ENCODE results near the gene NOBOX.

DNA sequence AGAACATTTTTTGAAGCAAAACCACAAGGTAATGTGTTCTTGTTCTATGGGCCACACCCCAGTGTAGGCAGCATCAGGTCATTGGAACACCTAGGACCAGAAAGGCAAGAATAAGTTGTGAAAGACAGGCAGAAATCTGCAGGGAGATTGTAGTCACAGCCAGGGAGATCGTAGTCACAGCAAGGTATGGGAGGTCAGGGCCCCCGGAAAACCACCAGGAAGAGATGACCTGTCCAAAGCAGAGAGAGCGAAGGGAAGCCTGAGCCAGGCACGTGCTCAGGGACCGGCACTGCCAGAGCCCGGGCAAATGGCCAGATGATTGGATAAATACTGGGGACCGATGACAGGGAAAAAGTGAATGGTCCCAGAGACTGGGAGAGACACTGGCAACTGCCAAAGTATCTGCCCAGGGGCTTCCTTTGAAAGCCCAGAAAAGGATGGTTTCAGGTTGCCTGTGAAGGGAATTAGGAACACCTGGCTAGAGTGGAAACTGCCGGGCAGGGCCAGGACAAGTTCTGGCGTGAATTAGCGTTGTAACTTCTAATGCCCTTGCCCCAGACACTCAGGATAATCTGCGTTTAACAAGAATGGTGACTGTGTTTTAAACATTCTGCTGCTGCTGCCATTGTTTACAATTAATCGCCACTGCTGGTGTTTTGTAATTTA is 3.9 kb upstream of the NOBOX start:
- TF ChIP-seq POLR2A (IDR thresholded peaks at IDR 0.05), result no peak
- TF ChIP-seq, protein P1, sequence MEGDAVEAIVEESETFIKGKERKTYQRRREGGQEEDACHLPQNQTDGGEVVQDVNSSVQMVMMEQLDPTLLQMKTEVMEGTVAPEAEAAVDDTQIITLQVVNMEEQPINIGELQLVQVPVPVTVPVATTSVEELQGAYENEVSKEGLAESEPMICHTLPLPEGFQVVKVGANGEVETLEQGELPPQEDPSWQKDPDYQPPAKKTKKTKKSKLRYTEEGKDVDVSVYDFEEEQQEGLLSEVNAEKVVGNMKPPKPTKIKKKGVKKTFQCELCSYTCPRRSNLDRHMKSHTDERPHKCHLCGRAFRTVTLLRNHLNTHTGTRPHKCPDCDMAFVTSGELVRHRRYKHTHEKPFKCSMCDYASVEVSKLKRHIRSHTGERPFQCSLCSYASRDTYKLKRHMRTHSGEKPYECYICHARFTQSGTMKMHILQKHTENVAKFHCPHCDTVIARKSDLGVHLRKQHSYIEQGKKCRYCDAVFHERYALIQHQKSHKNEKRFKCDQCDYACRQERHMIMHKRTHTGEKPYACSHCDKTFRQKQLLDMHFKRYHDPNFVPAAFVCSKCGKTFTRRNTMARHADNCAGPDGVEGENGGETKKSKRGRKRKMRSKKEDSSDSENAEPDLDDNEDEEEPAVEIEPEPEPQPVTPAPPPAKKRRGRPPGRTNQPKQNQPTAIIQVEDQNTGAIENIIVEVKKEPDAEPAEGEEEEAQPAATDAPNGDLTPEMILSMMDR (IDR thresholded peaks at IDR 0.05), result no peak
